Heart right ventricle (tissue), 16 donors: ENCODE data around the gene SLC6A6. TPM values are rescaled to one million over a fixed set of nuclear protein-coding genes. Genes with fewer than 3 reads are reported as not detected.
A peak's percentile ranks its signal among the peaks of the same experiment; 100 is the strongest.
"Not testable (repeated sequence)": the region's sequence is repeated elsewhere in the genome, so short reads cannot be mapped to it uniquely, and the experiment has no call there.

Source experiments
- ATAC-seq, 8 donors: fragments of 200-7000 bp; cut with Tn5 transposase; one replicate each; pipeline ENCODE4 v1.9.1; 2020; ENCODE audit warnings: mild to moderate bottlenecking in 8 of 8, moderate library complexity in 8 of 8, moderate number of reproducible peaks in 1 of 8
- DNase-seq, 2 donors: peaks; one replicate each; pipeline ENCODE4 v3.0.0-alpha.2; 2020
- H3K27ac ChIP-seq, 10 donors: fragments of 200-600 bp; sonication (generic) in 2 of 10; one replicate each; pipeline versions ENCODE4 v1.5.0 to v1.8.0; 2020 to 2022; ENCODE audit warnings: mild to moderate bottlenecking in 3 of 10
- H3K27me3 ChIP-seq, 7 donors: fragments of 200-600 bp; one replicate each; pipeline ENCODE4 v1.8.0; 2021 to 2022; ENCODE audit warnings: mild to moderate bottlenecking in 2 of 7
- H3K36me3 ChIP-seq, 9 donors: fragments of 200-600 bp; sonication (generic) in 1 of 9; one replicate each; pipeline versions ENCODE4 v1.5.0 to v1.8.0; 2020 to 2022; ENCODE audit warnings: mild to moderate bottlenecking in 2 of 9
- H3K4me1 ChIP-seq, 9 donors: fragments of 200-600 bp; sonication (generic) in 1 of 9; one replicate each; pipeline versions ENCODE4 v1.5.0 to v1.8.0; 2020 to 2022; ENCODE audit warnings: mild to moderate bottlenecking in 4 of 9
- H3K4me3 ChIP-seq, 10 donors: fragments of 200-600 bp; sonication (generic) in 2 of 10; one replicate each; pipeline versions ENCODE4 v1.5.0 to v1.8.0; 2020 to 2022; ENCODE audit warnings: mild to moderate bottlenecking in 7 of 10, moderate library complexity in 2 of 10
- H3K9me3 ChIP-seq, 11 donors: fragments of 200-600 bp in 10 of 11; sonication (generic) in 2 of 11; one replicate each; pipeline versions ENCODE4 v1.5.0 to v1.8.0; 2013 to 2022; ENCODE audit warnings: mild to moderate bottlenecking in 2 of 11, control low read depth in 1 of 11, moderate library complexity in 1 of 11
- WGBS, 2 donors: extraction: QIAGEN DNeasy Blood & Tissue Kit; methylation state at CpG; one replicate each; pipeline ENCODE4 v1.1.7; 2013; ENCODE audit warnings: inconsistent platforms in 1 of 2; 5-methylcytosine and 5-hydroxymethylcytosine counted together
- intact Hi-C, 10 donors: fragments of 100-400 bp; cut with DNase I; formaldehyde crosslinking; loops; one replicate each; pipeline versions ENCODE4 v1.11.1 to v1.14.2; 2022
- polyA plus RNA-seq, 2 donors: library from polyadenylated mRNA; stranded (reverse); fragments of 200-250 nt; gene quantifications; one replicate each; pipeline ENCODE4 v1.2.3, GENCODE V29; 2013
- total RNA-seq, 10 donors: library from RNA; stranded (reverse); fragmentation: NEBNext Ultra II Directional in 3 of 10; extraction: Animal tissue kit (Norgen Biotek cat#: 25700) in 3 of 10; gene quantifications; one replicate each; pipeline versions ENCODE4 v1.2.1 to v1.2.4, GENCODE V29; 2021 to 2023
- TF ChIP-seq, protein P1 (sequence below), 9 donors: fragments of 200-600 bp; sonication (generic) in 2 of 9; IDR thresholded peaks; one replicate each; pipeline versions ENCODE4 v1.5.0 to v1.8.0; 2021 to 2022; ENCODE audit warnings: antibody characterized with exemption in 9 of 9, mild to moderate bottlenecking in 5 of 9, moderate library complexity in 1 of 9
- donor health status: Arrhythmogenic right ventricular cardiomyopathy.
- donor health status: ischemic (EF 13 %, LVEDD 7.1; RV severe dilation, severe dysfunction).
- donor health status: healthy with polysubstance abuse.
- donor health status: DM: no; HTN: yes; CAD: no.
- donor health status: DM: no; HTN: no; CAD: no.
- donor health status: ischemic (EF 25% LVEDD 6.9; RV normal size, moderate dysfunction).
- donor health status: ischemic (EF 25% LVEDD 5.7; RV mildly dilated, moderate dysfunction).
- donor health status: healthy.
- donor health status: DM: yes; HTN: yes; CAD: no.
- donor health status: Ischemic cardiomyopathy.
- donor health status: ischemic (EF 35%, LVEDD 5.7; RV mildly dilated, moderate dysfunction).
- donor health status: nonischemic (EF 11% LVEDD 7.7; RV severe dilation, severe dysfunction).
- donor health status: DM: yes; HTN: yes; CAD: no.
- donor health status: PGD.
- donor health status: ischemic (EF 29% LVEDD 5.4; RV normal size, mild dysfunction).
- donor health status: nonischemic (EF 23%, LVEDD 6.1; RV moderate dilation, normal function).

SLC6A6 gene
- total and polyA plus RNA-seq, 12 donors, result 7.7 to 68.7 (median 44.0) TPM

DNA sequence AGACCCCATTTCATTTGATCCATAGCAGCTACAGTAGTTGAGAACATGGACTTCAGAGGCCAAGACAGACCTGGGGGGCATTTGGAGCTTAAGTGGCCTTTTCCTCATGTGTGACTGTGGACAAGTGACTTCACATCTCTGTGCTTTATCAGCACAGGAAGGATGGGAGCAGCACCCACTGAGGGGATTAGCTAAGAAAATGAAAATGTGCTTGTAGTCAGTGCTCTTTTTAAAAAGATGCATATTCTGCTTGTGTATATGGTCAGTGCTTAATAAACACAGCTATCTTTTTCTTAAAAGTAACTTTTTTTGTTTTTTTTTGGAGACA, 34.5 kb downstream of the SLC6A6 start:
- no peaks in the 10 kb centered on the region for H3K36me3 ChIP-seq
- TF ChIP-seq, protein P1, sequence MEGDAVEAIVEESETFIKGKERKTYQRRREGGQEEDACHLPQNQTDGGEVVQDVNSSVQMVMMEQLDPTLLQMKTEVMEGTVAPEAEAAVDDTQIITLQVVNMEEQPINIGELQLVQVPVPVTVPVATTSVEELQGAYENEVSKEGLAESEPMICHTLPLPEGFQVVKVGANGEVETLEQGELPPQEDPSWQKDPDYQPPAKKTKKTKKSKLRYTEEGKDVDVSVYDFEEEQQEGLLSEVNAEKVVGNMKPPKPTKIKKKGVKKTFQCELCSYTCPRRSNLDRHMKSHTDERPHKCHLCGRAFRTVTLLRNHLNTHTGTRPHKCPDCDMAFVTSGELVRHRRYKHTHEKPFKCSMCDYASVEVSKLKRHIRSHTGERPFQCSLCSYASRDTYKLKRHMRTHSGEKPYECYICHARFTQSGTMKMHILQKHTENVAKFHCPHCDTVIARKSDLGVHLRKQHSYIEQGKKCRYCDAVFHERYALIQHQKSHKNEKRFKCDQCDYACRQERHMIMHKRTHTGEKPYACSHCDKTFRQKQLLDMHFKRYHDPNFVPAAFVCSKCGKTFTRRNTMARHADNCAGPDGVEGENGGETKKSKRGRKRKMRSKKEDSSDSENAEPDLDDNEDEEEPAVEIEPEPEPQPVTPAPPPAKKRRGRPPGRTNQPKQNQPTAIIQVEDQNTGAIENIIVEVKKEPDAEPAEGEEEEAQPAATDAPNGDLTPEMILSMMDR (IDR thresholded peaks at IDR 0.05), result no peak
- peaks cover 56 to 100% (median 97%) of the 10 kb centered on the region in 9 donors for H3K4me1 ChIP-seq
- peaks cover 0 to 27% (median 0%) of the 10 kb centered on the region in 7 donors for H3K27me3 ChIP-seq
- ATAC-seq, result no peak
- intact Hi-C loops, result loop anchor here in 1 of 10 donors (5.0 kb wide), 1 partner anchor 35 kb away; the partner anchor contains the start of gene SLC6A6
- no peak overlapping the region for H3K4me3 ChIP-seq
- peak overlapping the region in 1 of 10 donors; percentile 95 for H3K27ac ChIP-seq
- DNase-seq, result no peak
- H3K9me3 ChIP-seq, result no peaks in the 10 kb centered on the region

- WGBS, 2 donors, result 85 to 97% methylated on average over 8 of the region's 8 CpGs
- ATAC-seq, H3K27ac ChIP-seq, DNase-seq, H3K9me3 ChIP-seq, H3K4me3 ChIP-seq, H3K36me3 ChIP-seq: not testable (repeated sequence)
- peaks cover 51 to 98% (median 96%) of the 10 kb centered on the region in 9 donors for H3K4me1 ChIP-seq
- intact Hi-C loops, result loop anchor here in 1 of 10 donors (5.0 kb wide), 1 partner anchor 35 kb away; the partner anchor contains the start of gene SLC6A6
- H3K27me3 ChIP-seq, result peaks cover 0 to 27% (median 0%) of the 10 kb centered on the region in 7 donors
Observed at GRCh38 chr3:14437705-14438104, 35.3 kb downstream of the SLC6A6 start.

DNA sequence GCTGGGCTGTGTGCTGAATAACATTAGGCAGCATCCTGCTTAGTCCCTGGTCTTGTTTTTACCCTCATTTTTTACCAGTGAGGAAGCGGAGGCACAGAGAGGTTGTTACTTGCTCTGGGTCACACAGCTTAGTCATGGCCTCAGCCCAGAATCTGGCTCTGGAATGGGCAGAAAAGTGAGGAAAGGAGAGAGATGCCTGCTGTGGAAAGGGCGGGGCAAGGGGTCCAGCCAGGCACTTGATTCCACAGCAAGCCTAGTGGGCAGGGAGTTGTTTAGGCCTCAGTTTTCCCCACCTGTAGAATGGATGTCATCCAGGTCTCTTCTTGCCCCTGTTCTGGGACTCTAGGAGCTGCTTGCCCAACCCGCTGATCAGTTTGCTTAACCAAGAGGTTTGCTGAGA, 35.9 kb downstream of the SLC6A6 start:
- intact Hi-C loops, result loop anchor here in 1 of 10 donors (5.0 kb wide), 1 partner anchor 36 kb away; the partner anchor contains the start of gene SLC6A6
- peaks cover 0 to 28% (median 0%) of the 10 kb centered on the region in 7 donors for H3K27me3 ChIP-seq
- H3K4me1 ChIP-seq, result peaks cover 47 to 97% (median 91%) of the 10 kb centered on the region in 9 donors
- ATAC-seq (no peak), DNase-seq (no peak)
- H3K36me3 ChIP-seq, result peaks cover 0 to 3% (median 0%) of the 10 kb centered on the region in 9 donors
- 97 to 98% methylated on average over 3 of the region's 3 CpGs for WGBS, 2 donors
- TF ChIP-seq, protein P1 (IDR thresholded peaks at IDR 0.05), result no peak
- H3K27ac ChIP-seq, result peak overlapping the region in 2 of 10 donors; percentile 41 to 71
- no peaks in the 10 kb centered on the region for H3K9me3 ChIP-seq
- no peak overlapping the region for H3K4me3 ChIP-seq

DNA sequence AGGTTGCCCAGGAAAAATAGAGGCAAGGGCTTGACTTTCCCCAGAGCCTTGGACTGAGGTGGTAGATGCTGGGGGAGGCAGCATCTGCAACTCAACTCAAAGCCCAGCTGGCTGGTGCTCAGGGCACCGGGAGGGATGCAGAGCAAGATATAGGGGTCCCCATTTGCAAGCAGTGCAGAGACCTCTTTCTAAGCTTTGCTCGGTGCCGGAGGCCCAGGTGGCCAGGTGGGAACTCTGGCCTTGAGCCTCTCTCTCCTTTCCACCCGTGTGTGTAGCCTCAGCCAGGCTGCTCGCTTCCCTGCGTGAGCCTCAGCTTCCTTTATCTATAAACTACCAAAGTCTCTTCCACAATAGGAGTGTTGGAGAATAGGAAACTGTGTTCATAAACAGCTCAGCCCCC, 36.5 kb downstream of the SLC6A6 start:
- no peak for ATAC-seq
- peaks cover 47 to 92% (median 84%) of the 10 kb centered on the region in 9 donors for H3K4me1 ChIP-seq
- 40 to 51% methylated on average over 6 of the region's 6 CpGs for WGBS, 2 donors
- TF ChIP-seq, protein P1 (IDR thresholded peaks at IDR 0.05), result no peak
- no peak for DNase-seq
- H3K36me3 ChIP-seq, result peaks cover 0 to 10% (median 0%) of the 10 kb centered on the region in 9 donors
- H3K4me3 ChIP-seq, result no peak overlapping the region
- peak overlapping the region in 5 of 10 donors; percentile 0 to 71 (median 41) for H3K27ac ChIP-seq
- no peaks in the 10 kb centered on the region for H3K9me3 ChIP-seq
- intact Hi-C loops, result loop anchor here in 1 of 10 donors (5.0 kb wide), 1 partner anchor 37 kb away; the partner anchor contains the start of gene SLC6A6
- H3K27me3 ChIP-seq, result peaks cover 0 to 34% (median 0%) of the 10 kb centered on the region in 7 donors
